Coronary artery (tissue), 2 donors: ENCODE results near the gene FAM120A.

Experiments used
- DNase-seq: peaks from one replicate; pipeline ENCODE4 v3.0.0-alpha.2; 2017; ENCODE audit warnings: low spot score
- H3K27ac ChIP-seq, 2 donors: fragments of 200-600 bp; sonication (generic); one replicate each; pipeline ENCODE4 v1.5.1; 2016 to 2019
- H3K4me3 ChIP-seq: fragments of 200-600 bp; sonication (generic); 2 replicates; pipeline ENCODE4 v1.5.1; 2016; ENCODE audit warnings: mild to moderate bottlenecking, moderate library complexity
- CTCF ChIP-seq: fragments of 200-600 bp; sonication (generic); IDR thresholded peaks from one replicate; pipeline ENCODE4 v1.5.1; 2019; ENCODE audit warnings: antibody characterized with exemption

Gene FAM120A

GRCh38 chr9:93613174-93613573 is 161.7 kb downstream of the FAM120A start:
- Histone ChIP-seq H3K4me3 (no peak overlapping the region), H3K27ac (no peak overlapping the region)
- TF ChIP-seq CTCF, result no peak
- DNase-seq, result no peak

- H3K4me3 ChIP-seq, result no peak overlapping the region
- TF ChIP-seq CTCF, result no peak
- no peak overlapping the region for H3K27ac ChIP-seq
- no peak for DNase-seq
Measured at GRCh38 chr9:93613791-93614190, 162.3 kb downstream of the FAM120A start.

GRCh38 chr9:93614830-93615468 is 163.5 kb downstream of the FAM120A start:
- DNase-seq, result no peak
- TF ChIP-seq CTCF, result no peak
- Histone ChIP-seq H3K4me3 (no peak overlapping the region), H3K27ac (no peak overlapping the region)
